K562 (cell line): ENCODE measurements around the gene MAML3. TPM values are rescaled to one million over a fixed set of nuclear protein-coding genes. Genes with fewer than 3 reads are reported as not detected.

Source experiments
- CBFB ChIP-seq: sonication (generic); formaldehyde crosslinking; IDR thresholded peaks from 2 replicates; pipeline ENCODE4 v1.4.0; 2020; ENCODE audit warnings: mild to moderate bottlenecking, missing genetic modification reagents
- CBX1 ChIP-seq: sonication (generic); IDR thresholded peaks from 2 replicates; pipeline ENCODE4 v1.6.1; 2016; ENCODE audit warnings: antibody characterized with exemption, low read depth, mild to moderate bottlenecking
- CEBPB ChIP-seq: fragments of 450-650 bp; IDR thresholded peaks from 2 replicates; pipeline ENCODE4 v1.6.1; 2016; ENCODE audit warnings: missing genetic modification characterization, missing compliant biosample characterization
- DACH1 ChIP-seq: fragments of 450-650 bp; IDR thresholded peaks from 2 replicates; pipeline ENCODE4 v1.6.1; 2018; ENCODE audit not compliant: partially characterized antibody
- ELF4 ChIP-seq: fragments of 450-650 bp; formaldehyde crosslinking; IDR thresholded peaks from 2 replicates; pipeline ENCODE4 v1.4.0; 2022; ENCODE audit warnings: missing genetic modification characterization
- FOXJ2 ChIP-seq: fragments of 200-800 bp; sonication (Bioruptor generic); IDR thresholded peaks from 2 replicates; pipeline ENCODE4 v1.6.1; 2016; ENCODE audit warnings: missing genetic modification characterization, missing compliant biosample characterization
- NCOA4 ChIP-seq: fragments of 450-650 bp; IDR thresholded peaks from 2 replicates; pipeline ENCODE4 v1.6.1; 2018; ENCODE audit warnings: mild to moderate bottlenecking; ENCODE audit not compliant: partially characterized antibody
- POU5F1 ChIP-seq: fragments of 150-350 bp; IDR thresholded peaks from 2 replicates; pipeline ENCODE4 v1.6.1; 2014; ENCODE audit warnings: borderline replicate concordance, low read length, low read depth, mild to moderate bottlenecking; ENCODE audit not compliant: partially characterized antibody
- PURB ChIP-seq: sonication (generic); formaldehyde crosslinking; IDR thresholded peaks from 2 replicates; pipeline ENCODE4 v1.9.0; 2021; ENCODE audit warnings: low read depth, mild to moderate bottlenecking, missing genetic modification reagents
- SMARCA4 ChIP-seq: fragments of 450-650 bp; IDR thresholded peaks from 2 replicates; pipeline ENCODE4 v1.6.1; 2016
- TCF3 ChIP-seq: sonication (generic); formaldehyde crosslinking; IDR thresholded peaks from 2 replicates; pipeline ENCODE4 v1.4.0; 2020; ENCODE audit warnings: mild to moderate bottlenecking, missing genetic modification reagents
- ZNF165 ChIP-seq: fragments of 250-450 bp; sonication (Bioruptor Pico); IDR thresholded peaks from 2 replicates; pipeline ENCODE4 v1.4.0; 2020; ENCODE audit warnings: borderline replicate concordance
- ZNF584 ChIP-seq: fragments of 200-800 bp; sonication (Bioruptor generic); IDR thresholded peaks from 2 replicates; pipeline ENCODE4 v1.6.1; 2016; ENCODE audit warnings: low read depth, mild to moderate bottlenecking, missing genetic modification characterization, missing compliant biosample characterization
- polyA plus RNA-seq, 8 experiments: library from polyadenylated mRNA; depleted of rRNA in 4 of 8; stranded (reverse) in 5 of 8; unstranded in 3 of 8; fragments of >200 nt; fragmentation: Nextera tagmentation in 2 of 8; fragmentation: Illumina TruSeq in 1 of 8; extraction: Ambion mirVana in 2 of 8; extraction: Trizol in 1 of 8; gene quantifications; 2 replicates each; pipeline versions ENCODE4 v1.2.1 to v1.2.3, GENCODE V29; 2011 to 2014; ENCODE audit warnings: inconsistent platforms in 1 of 8, missing spikeins in 1 of 8
- total RNA-seq, 7 experiments: library from RNA; depleted of rRNA in 6 of 7; stranded (reverse); fragments of >200 nt in 6 of 7; fragmentation: Illumina TruSeq in 2 of 7; extraction: Trizol in 2 of 7; gene quantifications; 2 replicates each; pipeline versions ENCODE4 v1.2.1 to v1.2.3, GENCODE V29; 2011 to 2021; ENCODE audit warnings: low replicate concordance in 1 of 7
- TF ChIP-seq, protein P1 (sequence below): fragments of 250-450 bp; sonication (Bioruptor Pico); IDR thresholded peaks from 2 replicates; pipeline ENCODE4 v1.5.0; 2020; ENCODE audit warnings: mild to moderate bottlenecking, borderline replicate concordance
- TF ChIP-seq, protein P2 (sequence below), 2 experiments: fragments of 450-650 bp; IDR thresholded peaks; 2 replicates each; pipeline ENCODE4 v1.6.1; 2016; ENCODE audit warnings: mild to moderate bottlenecking in 2 of 2, borderline replicate concordance in 1 of 2, low read depth in 1 of 2, moderate library complexity in 1 of 2
- TF ChIP-seq, protein P3 (sequence below), 2 experiments: fragments of 450-650 bp; conservative IDR thresholded peaks; 2 replicates each; pipeline ENCODE4 v1.6.1; 2017; ENCODE audit warnings: mild to moderate bottlenecking in 2 of 2, moderate library complexity in 2 of 2

Gene MAML3
- total and polyA plus RNA-seq, 9 of the 15 experiments (the other 6 are each of a cell fraction or from before 2014, with no cell fraction given) = 0.01 to 0.55 (median 0.25) TPM

- no peak for TF ChIP-seq POU5F1
- no peak for TF ChIP-seq NCOA4
- TF ChIP-seq, protein P1, sequence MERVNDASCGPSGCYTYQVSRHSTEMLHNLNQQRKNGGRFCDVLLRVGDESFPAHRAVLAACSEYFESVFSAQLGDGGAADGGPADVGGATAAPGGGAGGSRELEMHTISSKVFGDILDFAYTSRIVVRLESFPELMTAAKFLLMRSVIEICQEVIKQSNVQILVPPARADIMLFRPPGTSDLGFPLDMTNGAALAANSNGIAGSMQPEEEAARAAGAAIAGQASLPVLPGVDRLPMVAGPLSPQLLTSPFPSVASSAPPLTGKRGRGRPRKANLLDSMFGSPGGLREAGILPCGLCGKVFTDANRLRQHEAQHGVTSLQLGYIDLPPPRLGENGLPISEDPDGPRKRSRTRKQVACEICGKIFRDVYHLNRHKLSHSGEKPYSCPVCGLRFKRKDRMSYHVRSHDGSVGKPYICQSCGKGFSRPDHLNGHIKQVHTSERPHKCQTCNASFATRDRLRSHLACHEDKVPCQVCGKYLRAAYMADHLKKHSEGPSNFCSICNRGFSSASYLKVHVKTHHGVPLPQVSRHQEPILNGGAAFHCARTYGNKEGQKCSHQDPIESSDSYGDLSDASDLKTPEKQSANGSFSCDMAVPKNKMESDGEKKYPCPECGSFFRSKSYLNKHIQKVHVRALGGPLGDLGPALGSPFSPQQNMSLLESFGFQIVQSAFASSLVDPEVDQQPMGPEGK = no peak
- TF ChIP-seq DACH1 = peak; percentile 7
- no peak for TF ChIP-seq CEBPB (tag)
- TF ChIP-seq CBFB (CRISPR knock-in tag) = no peak
- TF ChIP-seq, protein P2, sequence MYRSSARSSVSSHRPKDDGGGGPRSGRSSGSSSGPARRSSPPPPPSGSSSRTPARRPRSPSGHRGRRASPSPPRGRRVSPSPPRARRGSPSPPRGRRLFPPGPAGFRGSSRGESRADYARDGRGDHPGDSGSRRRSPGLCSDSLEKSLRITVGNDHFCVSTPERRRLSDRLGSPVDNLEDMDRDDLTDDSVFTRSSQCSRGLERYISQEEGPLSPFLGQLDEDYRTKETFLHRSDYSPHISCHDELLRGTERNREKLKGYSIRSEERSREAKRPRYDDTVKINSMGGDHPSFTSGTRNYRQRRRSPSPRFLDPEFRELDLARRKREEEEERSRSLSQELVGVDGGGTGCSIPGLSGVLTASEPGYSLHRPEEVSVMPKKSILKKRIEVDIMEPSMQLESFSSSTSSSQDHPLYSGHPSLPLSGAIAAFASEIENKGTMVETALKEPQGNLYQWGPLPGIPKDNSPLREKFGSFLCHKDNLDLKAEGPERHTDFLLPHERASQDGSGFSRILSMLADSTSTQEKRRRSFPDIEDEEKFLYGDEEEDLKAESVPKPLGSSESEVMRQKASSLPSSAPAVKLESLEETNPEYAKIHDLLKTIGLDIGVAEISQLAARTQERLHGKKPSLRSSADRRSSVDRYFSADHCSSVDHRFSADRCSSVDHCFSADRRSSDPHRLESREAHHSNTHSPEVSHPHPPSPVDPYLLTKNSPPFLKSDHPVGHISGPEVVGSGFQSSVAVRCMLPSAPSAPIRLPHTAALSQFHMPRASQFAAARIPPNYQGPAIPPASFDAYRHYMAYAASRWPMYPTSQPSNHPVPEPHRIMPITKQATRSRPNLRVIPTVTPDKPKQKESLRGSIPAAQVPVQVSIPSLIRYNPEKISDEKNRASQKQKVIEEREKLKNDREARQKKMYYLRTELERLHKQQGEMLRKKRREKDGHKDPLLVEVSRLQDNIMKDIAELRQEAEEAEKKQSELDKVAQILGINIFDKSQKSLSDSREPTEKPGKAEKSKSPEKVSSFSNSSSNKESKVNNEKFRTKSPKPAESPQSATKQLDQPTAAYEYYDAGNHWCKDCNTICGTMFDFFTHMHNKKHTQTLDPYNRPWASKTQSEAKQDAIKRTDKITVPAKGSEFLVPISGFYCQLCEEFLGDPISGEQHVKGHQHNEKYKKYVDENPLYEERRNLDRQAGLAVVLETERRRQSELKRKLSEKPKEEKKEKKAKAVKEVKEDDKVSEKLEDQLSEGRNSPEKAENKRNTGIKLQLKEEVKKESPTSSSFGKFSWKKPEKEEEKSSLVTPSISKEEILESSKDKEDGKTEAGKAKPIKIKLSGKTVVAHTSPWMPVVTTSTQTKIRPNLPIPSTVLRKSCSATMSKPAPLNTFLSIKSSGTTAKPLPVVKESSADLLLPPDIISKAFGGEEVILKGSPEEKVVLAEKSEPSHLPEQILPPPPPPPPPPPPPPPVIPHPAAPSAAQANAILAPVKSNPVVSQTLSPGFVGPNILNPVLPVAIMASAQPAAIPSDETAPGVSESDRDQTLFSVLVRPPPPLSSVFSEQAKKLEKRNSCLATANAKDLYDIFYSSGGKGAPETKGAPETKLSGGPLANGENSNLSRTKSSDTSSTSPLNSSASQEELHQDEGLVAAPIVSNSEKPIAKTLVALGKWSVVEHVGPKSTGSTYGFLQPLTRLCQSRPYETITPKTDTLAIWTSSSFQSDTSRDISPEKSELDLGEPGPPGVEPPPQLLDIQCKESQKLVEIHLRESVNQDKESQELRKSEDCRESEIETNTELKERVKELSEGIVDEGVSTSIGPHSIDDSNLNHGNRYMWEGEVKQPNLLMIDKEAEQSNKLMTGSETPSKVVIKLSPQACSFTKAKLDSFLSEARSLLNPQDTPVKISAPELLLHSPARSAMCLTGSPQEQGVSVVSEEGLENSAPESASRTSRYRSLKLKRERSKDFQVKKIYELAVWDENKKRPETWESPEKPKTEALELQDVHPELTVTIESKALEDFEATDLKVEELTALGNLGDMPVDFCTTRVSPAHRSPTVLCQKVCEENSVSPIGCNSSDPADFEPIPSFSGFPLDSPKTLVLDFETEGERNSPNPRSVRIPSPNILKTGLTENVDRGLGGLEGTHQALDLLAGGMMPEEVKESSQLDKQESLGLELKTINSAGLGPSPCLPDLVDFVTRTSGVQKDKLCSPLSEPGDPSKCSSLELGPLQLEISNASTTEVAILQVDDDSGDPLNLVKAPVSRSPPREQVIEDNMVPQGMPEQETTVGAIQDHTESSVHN (IDR thresholded peaks at IDR 0.05; ENCODE audit: borderline replicate concordance in 1 of 2, low read depth in 1 of 2) = no peak
- TF ChIP-seq FOXJ2 (tag) = peak; percentile 94
- TF ChIP-seq, protein P3, sequence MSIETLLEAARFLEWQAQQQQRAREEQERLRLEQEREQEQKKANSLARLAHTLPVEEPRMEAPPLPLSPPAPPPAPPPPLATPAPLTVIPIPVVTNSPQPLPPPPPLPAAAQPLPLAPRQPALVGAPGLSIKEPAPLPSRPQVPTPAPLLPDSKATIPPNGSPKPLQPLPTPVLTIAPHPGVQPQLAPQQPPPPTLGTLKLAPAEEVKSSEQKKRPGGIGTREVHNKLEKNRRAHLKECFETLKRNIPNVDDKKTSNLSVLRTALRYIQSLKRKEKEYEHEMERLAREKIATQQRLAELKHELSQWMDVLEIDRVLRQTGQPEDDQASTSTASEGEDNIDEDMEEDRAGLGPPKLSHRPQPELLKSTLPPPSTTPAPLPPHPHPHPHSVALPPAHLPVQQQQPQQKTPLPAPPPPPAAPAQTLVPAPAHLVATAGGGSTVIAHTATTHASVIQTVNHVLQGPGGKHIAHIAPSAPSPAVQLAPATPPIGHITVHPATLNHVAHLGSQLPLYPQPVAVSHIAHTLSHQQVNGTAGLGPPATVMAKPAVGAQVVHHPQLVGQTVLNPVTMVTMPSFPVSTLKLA (conservative IDR thresholded peaks at IDR 0.05) = peak; percentile 63 to 85
- no peak for TF ChIP-seq PURB
- no peak for TF ChIP-seq ELF4 (CRISPR knock-in tag)
- no peak for TF ChIP-seq TCF3 (CRISPR knock-in tag)
- TF ChIP-seq SMARCA4 = no peak
- TF ChIP-seq ZNF165 (CRISPR knock-in tag) = no peak
- no peak; the same call in 1 of the 2 replicates for TF ChIP-seq CBX1
- TF ChIP-seq ZNF584 = no peak
Observed at GRCh38 chr4:140153718-140154571, at the start of gene MAML3 (continued).
